ENCODE measurements around the gene COA1.

The COA1 gene

GRCh38 chr7:43634384-43634783 lies 94.9 kb downstream of the COA1 start:
- H3K36me3 ChIP-seq (ENCODE audit: control insufficient read depth, low read length) = peaks cover 94% of the 10 kb centered on the region
- no peak overlapping the region for H3K4me3 ChIP-seq (ENCODE audit: low read length)
- peaks cover 10% of the 10 kb centered on the region; the same call in 1 of the 2 replicates for H3F3A ChIP-seq (ENCODE audit: control insufficient read depth, insufficient read depth)
- no peaks in the 10 kb centered on the region for H3K9me3 ChIP-seq (ENCODE audit: control insufficient read depth, insufficient read depth, low read length)
- no peaks in the 10 kb centered on the region for H4K20me1 ChIP-seq (ENCODE audit: control insufficient read depth, insufficient read depth, low read depth, low read length)
- no peaks in the 10 kb centered on the region for H3K27me3 ChIP-seq (ENCODE audit: control insufficient read depth, low read length)
- H3K4me1 ChIP-seq (ENCODE audit: control insufficient read depth, low read length) = peaks cover 6% of the 10 kb centered on the region
- no peak overlapping the region for H3K27ac ChIP-seq (ENCODE audit: low read depth, low read length)
- no peaks in the 10 kb centered on the region for H3K9me2 ChIP-seq (replicated peaks; ENCODE audit: control insufficient read depth, low read length)
- H3K4me2 ChIP-seq (ENCODE audit: low read length) = no peak overlapping the region
- H3K79me2 ChIP-seq (ENCODE audit: control insufficient read depth, low read length) = peaks cover 40% of the 10 kb centered on the region
- TF ChIP-seq CTCF (IDR thresholded peaks at IDR 0.05; ENCODE audit: low read depth, low read length, poor library complexity, severe bottlenecking) (no peak), EZH2phosphoT487 (IDR thresholded peaks at IDR 0.05; ENCODE audit: borderline replicate concordance, low read length) (no peak)

- Histone ChIP-seq H3K4me3 (ENCODE audit: low read length) (no peak overlapping the region), H3K4me1 (ENCODE audit: control insufficient read depth, low read length) (peaks cover 13% of the 10 kb centered on the region), H3K4me2 (ENCODE audit: low read length) (no peak overlapping the region), H3K79me2 (ENCODE audit: control insufficient read depth, low read length) (peaks cover 55% of the 10 kb centered on the region), H3K9me3 (ENCODE audit: control insufficient read depth, insufficient read depth, low read length) (no peaks in the 10 kb centered on the region), H3K27ac (ENCODE audit: low read depth, low read length) (no peak overlapping the region), H3K27me3 (ENCODE audit: control insufficient read depth, low read length) (no peaks in the 10 kb centered on the region), H3K36me3 (ENCODE audit: control insufficient read depth, low read length) (peaks cover 95% of the 10 kb centered on the region), H3F3A (ENCODE audit: control insufficient read depth, insufficient read depth) (peaks cover 12% of the 10 kb centered on the region; the same call in 1 of the 2 replicates), H4K20me1 (ENCODE audit: control insufficient read depth, insufficient read depth, low read depth, low read length) (no peaks in the 10 kb centered on the region), H3K9me2 (replicated peaks; ENCODE audit: control insufficient read depth, low read length) (no peaks in the 10 kb centered on the region)
- TF ChIP-seq CTCF (IDR thresholded peaks at IDR 0.05; ENCODE audit: low read depth, low read length, poor library complexity, severe bottlenecking) = no peak
- no peak for TF ChIP-seq EZH2phosphoT487 (IDR thresholded peaks at IDR 0.05; ENCODE audit: borderline replicate concordance, low read length)
Observed at GRCh38 chr7:43632746-43633145, 96.6 kb downstream of the COA1 start.

- H3K4me2 ChIP-seq (ENCODE audit: low read length) = no peak overlapping the region
- H3K4me3 ChIP-seq (ENCODE audit: low read length) = no peak overlapping the region
- no peak for TF ChIP-seq CTCF (IDR thresholded peaks at IDR 0.05; ENCODE audit: low read depth, low read length, poor library complexity, severe bottlenecking)
- TF ChIP-seq EZH2phosphoT487 (IDR thresholded peaks at IDR 0.05; ENCODE audit: borderline replicate concordance, low read length) = no peak
- H3K27ac ChIP-seq (ENCODE audit: low read depth, low read length) = no peak overlapping the region
- no peaks in the 10 kb centered on the region for H3K27me3 ChIP-seq (ENCODE audit: control insufficient read depth, low read length)
- H3K9me2 ChIP-seq (replicated peaks; ENCODE audit: control insufficient read depth, low read length) = no peaks in the 10 kb centered on the region
- peaks cover 13% of the 10 kb centered on the region; the same call in 1 of the 2 replicates for H3F3A ChIP-seq (ENCODE audit: control insufficient read depth, insufficient read depth)
- peaks cover 67% of the 10 kb centered on the region for H3K79me2 ChIP-seq (ENCODE audit: control insufficient read depth, low read length)
- H3K4me1 ChIP-seq (ENCODE audit: control insufficient read depth, low read length) = peaks cover 22% of the 10 kb centered on the region
- no peaks in the 10 kb centered on the region for H3K9me3 ChIP-seq (ENCODE audit: control insufficient read depth, insufficient read depth, low read length)
- no peaks in the 10 kb centered on the region for H4K20me1 ChIP-seq (ENCODE audit: control insufficient read depth, insufficient read depth, low read depth, low read length)
- peaks cover 95% of the 10 kb centered on the region for H3K36me3 ChIP-seq (ENCODE audit: control insufficient read depth, low read length)
Observed at GRCh38 chr7:43631559-43631958, 97.8 kb downstream of the COA1 start.
